Liver (tissue), 9 donors: ENCODE data around the gene TCF12. TPM values are rescaled to one million over a fixed set of nuclear protein-coding genes. Genes with fewer than 3 reads are reported as not detected.
"Not testable (repeated sequence)": the region's sequence is repeated elsewhere in the genome, so short reads cannot be mapped to it uniquely, and the experiment has no call there.

Source experiments
- DNase-seq: peaks from one replicate; pipeline ENCODE4 v3.0.0-alpha.2; 2017; ENCODE audit warnings: low spot score
- H3K27ac ChIP-seq, 2 donors: one replicate each; pipeline ENCODE4 v1.7.0; 2013; ENCODE audit warnings: inconsistent platforms in 2 of 2, low read length in 2 of 2, control low read depth in 1 of 2, low read depth in 1 of 2, mild to moderate bottlenecking in 1 of 2
- H3K27me3 ChIP-seq, 4 donors: one replicate each; pipeline versions ENCODE4 v1.6.1 to v1.7.0; 2013; ENCODE audit warnings: low read length in 3 of 4, inconsistent platforms in 1 of 4, mild to moderate bottlenecking in 1 of 4, moderate library complexity in 1 of 4; ENCODE audit not compliant: control insufficient read depth in 4 of 4, insufficient read depth in 4 of 4
- H3K36me3 ChIP-seq, 4 donors: one replicate each; pipeline versions ENCODE4 v1.6.1 to v1.7.0; 2013; ENCODE audit warnings: low read length in 3 of 4, mild to moderate bottlenecking in 3 of 4, low read depth in 1 of 4, moderate library complexity in 1 of 4; ENCODE audit not compliant: control insufficient read depth in 4 of 4, insufficient read depth in 3 of 4
- H3K4me1 ChIP-seq, 4 donors: one replicate each; pipeline versions ENCODE4 v1.6.1 to v1.7.0; 2013; ENCODE audit warnings: low read length in 3 of 4, mild to moderate bottlenecking in 3 of 4, moderate library complexity in 1 of 4; ENCODE audit not compliant: control insufficient read depth in 4 of 4, insufficient read depth in 4 of 4
- H3K4me3 ChIP-seq, 3 donors: one replicate each; pipeline versions ENCODE4 v1.6.1 to v1.7.0; 2013; ENCODE audit warnings: low read length in 3 of 3, control low read depth in 1 of 3, low read depth in 1 of 3, mild to moderate bottlenecking in 1 of 3
- H3K9ac ChIP-seq, 2 donors: one replicate each; pipeline ENCODE4 v1.7.0; 2013; ENCODE audit warnings: low read length in 2 of 2, mild to moderate bottlenecking in 2 of 2, moderate library complexity in 2 of 2, control low read depth in 1 of 2, low read depth in 1 of 2
- H3K9me3 ChIP-seq, 4 donors: one replicate each; pipeline versions ENCODE4 v1.6.1 to v1.7.0; 2013; ENCODE audit warnings: low read length in 3 of 4; ENCODE audit not compliant: control insufficient read depth in 4 of 4
- CTCF ChIP-seq: fragments of 150-350 bp; IDR thresholded peaks from 2 replicates; pipeline ENCODE4 v1.5.1; 2017; ENCODE audit warnings: improper control_type of control experiment, low read depth, low read length; ENCODE audit not compliant: missing input control
- EGR1 ChIP-seq, 2 donors: IDR thresholded peaks; 2 replicates each; pipeline ENCODE4 v1.6.1; 2016 to 2018; ENCODE audit warnings: antibody characterized with exemption in 2 of 2, low read depth in 2 of 2
- FOXA1 ChIP-seq: IDR thresholded peaks from 2 replicates; pipeline ENCODE4 v1.6.1; 2016; ENCODE audit warnings: antibody characterized with exemption
- FOXA2 ChIP-seq: IDR thresholded peaks from 2 replicates; pipeline ENCODE4 v1.6.1; 2016; ENCODE audit warnings: antibody characterized with exemption
- GABPA ChIP-seq, 2 donors: IDR thresholded peaks in 1 of 2; conservative IDR thresholded peaks in 1 of 2; 2 replicates each; pipeline ENCODE4 v1.6.1; 2016; ENCODE audit warnings: antibody characterized with exemption in 2 of 2, mild to moderate bottlenecking in 1 of 2, moderate library complexity in 1 of 2
- HNF4A ChIP-seq, 2 donors: conservative IDR thresholded peaks; 2 replicates each; pipeline ENCODE4 v1.6.1; 2016; ENCODE audit warnings: antibody characterized with exemption in 2 of 2, mild to moderate bottlenecking in 2 of 2
- HNF4G ChIP-seq: IDR thresholded peaks from 2 replicates; pipeline ENCODE4 v1.6.1; 2016; ENCODE audit warnings: antibody characterized with exemption
- JUND ChIP-seq, 2 donors: IDR thresholded peaks; 2 replicates each; pipeline ENCODE4 v1.6.1; 2016; ENCODE audit warnings: antibody characterized with exemption in 2 of 2
- MAX ChIP-seq: IDR thresholded peaks from 2 replicates; pipeline ENCODE4 v1.6.1; 2016; ENCODE audit warnings: antibody characterized with exemption
- NR2F2 ChIP-seq: IDR thresholded peaks from 2 replicates; pipeline ENCODE4 v1.6.1; 2016; ENCODE audit warnings: antibody characterized with exemption
- RAD21 ChIP-seq, 2 donors: IDR thresholded peaks; 2 replicates each; pipeline ENCODE4 v1.6.1; 2016; ENCODE audit warnings: antibody characterized with exemption in 2 of 2, mild to moderate bottlenecking in 2 of 2
- RXRA ChIP-seq, 2 donors: IDR thresholded peaks; 2 replicates each; pipeline ENCODE4 v1.6.1; 2017 to 2018; ENCODE audit warnings: antibody characterized with exemption in 2 of 2, mild to moderate bottlenecking in 1 of 2
- SP1 ChIP-seq: IDR thresholded peaks from 2 replicates; pipeline ENCODE4 v1.6.1; 2018; ENCODE audit warnings: antibody characterized with exemption, mild to moderate bottlenecking
- YY1 ChIP-seq: IDR thresholded peaks from 2 replicates; pipeline ENCODE4 v1.6.1; 2016; ENCODE audit warnings: antibody characterized with exemption, mild to moderate bottlenecking
- WGBS: extraction: QIAGEN DNeasy Blood & Tissue Kit; methylation state at CpG from one replicate; pipeline ENCODE4 v1.1.7; 2013; 5-methylcytosine and 5-hydroxymethylcytosine counted together
- polyA plus RNA-seq, 2 donors: library from polyadenylated mRNA; stranded (reverse) in 1 of 2; unstranded in 1 of 2; fragments of 200-250 nt in 1 of 2; fragments of >200 nt in 1 of 2; fragmentation: Nextera tagmentation in 1 of 2; extraction: Ambion mirVana in 1 of 2; gene quantifications; one replicate each; pipeline versions ENCODE4 v1.2.1 to v1.2.3, GENCODE V29; 2013 to 2015
- total RNA-seq, 2 donors: library from RNA; depleted of rRNA; stranded (reverse); fragments of >200 nt; gene quantifications; one replicate each; pipeline ENCODE4 v1.2.3, GENCODE V29; 2014
- TF ChIP-seq, protein P1 (sequence below): IDR thresholded peaks from 2 replicates; pipeline ENCODE4 v1.6.1; 2016; ENCODE audit warnings: antibody characterized with exemption
- TF ChIP-seq, protein P2 (sequence below): IDR thresholded peaks from 2 replicates; pipeline ENCODE4 v1.6.1; 2016; ENCODE audit warnings: antibody characterized with exemption, mild to moderate bottlenecking
- TF ChIP-seq, protein P3 (sequence below): IDR thresholded peaks from 2 replicates; pipeline ENCODE4 v1.6.1; 2016; ENCODE audit warnings: antibody characterized with exemption
- donor health status: healthy.
- donor health status: healthy.
- donor health status: healthy.
- donor health status: healthy.
- donor health status: healthy.

TCF12 gene
- total and polyA plus RNA-seq, 4 donors: 8.7 to 38.3 (median 22.3) TPM

GRCh38 chr15:57097246-57097645 is 178.8 kb downstream of the TCF12 start:
- H3K27me3 ChIP-seq: no peaks in the 10 kb centered on the region
- H3K4me3 ChIP-seq: no peak overlapping the region
- 98% methylated on average over 1 of the region's 1 CpG for WGBS
- no peak overlapping the region for H3K9ac ChIP-seq
- peaks cover 0 to 5% (median 3%) of the 10 kb centered on the region in 4 donors for H3K36me3 ChIP-seq
- H3K4me1 ChIP-seq: no peaks in the 10 kb centered on the region
- DNase-seq: no peak
- H3K27ac ChIP-seq: no peak overlapping the region
- H3K9me3 ChIP-seq: no peaks in the 10 kb centered on the region
- TF ChIP-seq RXRA (IDR thresholded peaks at IDR 0.05) (no peak), SP1 (no peak), FOXA2 (no peak), HNF4G (no peak), RAD21 (IDR thresholded peaks at IDR 0.05) (no peak), FOXA1 (no peak), NR2F2 (no peak), EGR1 (IDR thresholded peaks at IDR 0.05; ENCODE audit: low read depth in 2 of 2) (no peak), MAX (no peak), GABPA (IDR thresholded peaks at IDR 0.05 in 1 of 2, conservative IDR thresholded peaks at IDR 0.05 in 1 of 2) (no peak), JUND (IDR thresholded peaks at IDR 0.05) (no peak), CTCF (no peak), YY1 (no peak), HNF4A (conservative IDR thresholded peaks at IDR 0.05) (no peak)
- TF ChIP-seq, protein P1, sequence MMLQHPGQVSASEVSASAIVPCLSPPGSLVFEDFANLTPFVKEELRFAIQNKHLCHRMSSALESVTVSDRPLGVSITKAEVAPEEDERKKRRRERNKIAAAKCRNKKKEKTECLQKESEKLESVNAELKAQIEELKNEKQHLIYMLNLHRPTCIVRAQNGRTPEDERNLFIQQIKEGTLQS: no peak
- TF ChIP-seq, protein P2, sequence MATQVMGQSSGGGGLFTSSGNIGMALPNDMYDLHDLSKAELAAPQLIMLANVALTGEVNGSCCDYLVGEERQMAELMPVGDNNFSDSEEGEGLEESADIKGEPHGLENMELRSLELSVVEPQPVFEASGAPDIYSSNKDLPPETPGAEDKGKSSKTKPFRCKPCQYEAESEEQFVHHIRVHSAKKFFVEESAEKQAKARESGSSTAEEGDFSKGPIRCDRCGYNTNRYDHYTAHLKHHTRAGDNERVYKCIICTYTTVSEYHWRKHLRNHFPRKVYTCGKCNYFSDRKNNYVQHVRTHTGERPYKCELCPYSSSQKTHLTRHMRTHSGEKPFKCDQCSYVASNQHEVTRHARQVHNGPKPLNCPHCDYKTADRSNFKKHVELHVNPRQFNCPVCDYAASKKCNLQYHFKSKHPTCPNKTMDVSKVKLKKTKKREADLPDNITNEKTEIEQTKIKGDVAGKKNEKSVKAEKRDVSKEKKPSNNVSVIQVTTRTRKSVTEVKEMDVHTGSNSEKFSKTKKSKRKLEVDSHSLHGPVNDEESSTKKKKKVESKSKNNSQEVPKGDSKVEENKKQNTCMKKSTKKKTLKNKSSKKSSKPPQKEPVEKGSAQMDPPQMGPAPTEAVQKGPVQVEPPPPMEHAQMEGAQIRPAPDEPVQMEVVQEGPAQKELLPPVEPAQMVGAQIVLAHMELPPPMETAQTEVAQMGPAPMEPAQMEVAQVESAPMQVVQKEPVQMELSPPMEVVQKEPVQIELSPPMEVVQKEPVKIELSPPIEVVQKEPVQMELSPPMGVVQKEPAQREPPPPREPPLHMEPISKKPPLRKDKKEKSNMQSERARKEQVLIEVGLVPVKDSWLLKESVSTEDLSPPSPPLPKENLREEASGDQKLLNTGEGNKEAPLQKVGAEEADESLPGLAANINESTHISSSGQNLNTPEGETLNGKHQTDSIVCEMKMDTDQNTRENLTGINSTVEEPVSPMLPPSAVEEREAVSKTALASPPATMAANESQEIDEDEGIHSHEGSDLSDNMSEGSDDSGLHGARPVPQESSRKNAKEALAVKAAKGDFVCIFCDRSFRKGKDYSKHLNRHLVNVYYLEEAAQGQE: no peak
- TF ChIP-seq, protein P3, sequence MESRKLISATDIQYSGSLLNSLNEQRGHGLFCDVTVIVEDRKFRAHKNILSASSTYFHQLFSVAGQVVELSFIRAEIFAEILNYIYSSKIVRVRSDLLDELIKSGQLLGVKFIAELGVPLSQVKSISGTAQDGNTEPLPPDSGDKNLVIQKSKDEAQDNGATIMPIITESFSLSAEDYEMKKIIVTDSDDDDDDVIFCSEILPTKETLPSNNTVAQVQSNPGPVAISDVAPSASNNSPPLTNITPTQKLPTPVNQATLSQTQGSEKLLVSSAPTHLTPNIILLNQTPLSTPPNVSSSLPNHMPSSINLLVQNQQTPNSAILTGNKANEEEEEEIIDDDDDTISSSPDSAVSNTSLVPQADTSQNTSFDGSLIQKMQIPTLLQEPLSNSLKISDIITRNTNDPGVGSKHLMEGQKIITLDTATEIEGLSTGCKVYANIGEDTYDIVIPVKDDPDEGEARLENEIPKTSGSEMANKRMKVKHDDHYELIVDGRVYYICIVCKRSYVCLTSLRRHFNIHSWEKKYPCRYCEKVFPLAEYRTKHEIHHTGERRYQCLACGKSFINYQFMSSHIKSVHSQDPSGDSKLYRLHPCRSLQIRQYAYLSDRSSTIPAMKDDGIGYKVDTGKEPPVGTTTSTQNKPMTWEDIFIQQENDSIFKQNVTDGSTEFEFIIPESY: no peak

DNA sequence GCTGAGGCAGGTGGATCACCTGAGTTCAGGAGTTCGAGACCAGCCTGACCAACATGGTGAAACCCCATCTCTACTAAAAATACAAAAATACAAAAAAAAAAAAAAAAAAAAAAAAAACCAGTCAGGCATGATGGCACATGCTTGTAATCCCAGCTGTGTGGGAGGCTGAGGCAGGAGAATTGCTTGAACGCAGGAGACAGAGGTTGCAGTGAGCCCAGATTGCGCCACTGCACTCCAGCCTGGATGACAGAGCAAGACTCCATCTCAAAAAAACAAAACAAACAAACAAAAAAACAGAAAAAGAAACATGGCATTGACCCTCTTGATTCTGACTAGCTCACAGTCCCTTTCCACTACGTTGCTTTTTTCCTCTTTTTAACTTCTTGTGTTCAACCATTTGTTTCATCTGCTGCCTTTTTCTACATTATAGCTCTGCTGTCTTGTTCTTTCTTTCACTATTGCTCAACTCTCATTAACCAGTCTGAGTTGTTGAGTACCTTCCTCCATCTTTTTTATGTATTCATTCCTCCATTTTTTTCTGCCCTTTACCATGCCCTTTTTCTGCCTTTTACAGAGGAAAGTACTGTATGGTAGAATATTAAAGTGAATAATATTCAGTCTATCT is 179.6 kb downstream of the TCF12 start:
- DNase-seq, H3K27ac ChIP-seq: not testable (repeated sequence)

More for the DNA sequence above, 179.6 kb downstream of the TCF12 start:
- not testable (repeated sequence) for H3K27me3 ChIP-seq, H3K4me1 ChIP-seq, H3K36me3 ChIP-seq, H3K9me3 ChIP-seq, H3K4me3 ChIP-seq, H3K9ac ChIP-seq
- WGBS: 87% methylated on average over 4 of the region's 4 CpGs
